ENCODE results near the gene DLG1. TPM values are rescaled to one million over a fixed set of nuclear protein-coding genes. Genes with fewer than 3 reads are reported as not detected.

Gene DLG1
- total RNA-seq, 2 experiments from 2014 or later, result 48.9 to 95.1 TPM

DNA sequence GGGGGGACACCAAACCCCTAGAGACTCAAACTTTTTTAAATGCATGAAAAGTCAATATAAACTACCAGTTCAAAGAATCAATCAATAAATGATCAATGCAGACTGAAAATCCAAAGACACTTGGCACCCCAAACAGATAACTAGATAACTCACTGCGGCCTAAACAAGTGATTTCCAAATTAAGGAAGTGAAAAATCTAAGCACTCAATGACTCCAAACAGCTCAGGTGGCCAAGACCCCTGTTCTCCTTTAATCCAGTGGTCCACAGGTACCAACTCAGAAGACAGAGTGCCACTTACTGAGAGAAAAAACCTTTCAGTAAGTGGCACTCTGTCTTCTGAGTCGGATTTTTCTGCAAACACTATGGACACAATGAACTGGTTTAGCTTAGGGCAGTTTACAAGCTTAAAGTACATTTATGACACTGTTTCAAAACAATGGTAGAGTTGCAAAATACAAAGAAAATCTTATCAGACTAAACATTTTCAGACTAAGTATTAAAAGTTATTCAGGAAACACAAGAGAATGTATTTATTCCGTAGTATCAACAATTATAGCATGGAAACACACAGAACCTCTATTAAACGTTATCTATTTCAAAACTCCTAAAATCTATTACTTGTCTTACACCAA lies 4.7 kb downstream of the DLG1 start:
- BruUV-seq (replicated peaks), result no TSS peak
- peak overlapping the region; percentile 39; the same call in 1 of the 2 replicates for H3K4me2 ChIP-seq (ENCODE audit: low read length)
- POLR2A ChIA-PET, result interaction anchor here (0.6 to 1.8 kb wide), 3 partner anchors 16 to 59 kb away, joined by 4 to 5 read pairs (median 4); no protein-coding TSS in a partner anchor
- CTCF ChIA-PET (ENCODE audit: unreplicated experiment), result no interaction called here
- H3K79me2 ChIP-seq (ENCODE audit: insufficient read depth, low read depth, low read length), result peaks cover 69% of the 10 kb centered on the region; the same call in 1 of the 2 replicates
- no peaks in the 10 kb centered on the region for H3K9me2 ChIP-seq (ENCODE audit: insufficient read depth, low read length)
- H3K36me3 ChIP-seq (ENCODE audit: insufficient read depth, low read length), result peaks cover 74% of the 10 kb centered on the region
- peaks cover 24% of the 10 kb centered on the region for H3K4me1 ChIP-seq (ENCODE audit: insufficient read depth, low read length, poor library complexity, severe bottlenecking)
- H3K27ac ChIP-seq (ENCODE audit: low read depth, low read length, poor library complexity, severe bottlenecking), result no peak overlapping the region
- no peaks in the 10 kb centered on the region for H3K9me3 ChIP-seq (ENCODE audit: low read length)
- H3K4me3 ChIP-seq (ENCODE audit: low read depth, low read length, poor library complexity, severe bottlenecking), result no peak overlapping the region
- DNase-seq (ENCODE audit: low spot score), result peak; percentile 21
- TF ChIP-seq, protein P1, sequence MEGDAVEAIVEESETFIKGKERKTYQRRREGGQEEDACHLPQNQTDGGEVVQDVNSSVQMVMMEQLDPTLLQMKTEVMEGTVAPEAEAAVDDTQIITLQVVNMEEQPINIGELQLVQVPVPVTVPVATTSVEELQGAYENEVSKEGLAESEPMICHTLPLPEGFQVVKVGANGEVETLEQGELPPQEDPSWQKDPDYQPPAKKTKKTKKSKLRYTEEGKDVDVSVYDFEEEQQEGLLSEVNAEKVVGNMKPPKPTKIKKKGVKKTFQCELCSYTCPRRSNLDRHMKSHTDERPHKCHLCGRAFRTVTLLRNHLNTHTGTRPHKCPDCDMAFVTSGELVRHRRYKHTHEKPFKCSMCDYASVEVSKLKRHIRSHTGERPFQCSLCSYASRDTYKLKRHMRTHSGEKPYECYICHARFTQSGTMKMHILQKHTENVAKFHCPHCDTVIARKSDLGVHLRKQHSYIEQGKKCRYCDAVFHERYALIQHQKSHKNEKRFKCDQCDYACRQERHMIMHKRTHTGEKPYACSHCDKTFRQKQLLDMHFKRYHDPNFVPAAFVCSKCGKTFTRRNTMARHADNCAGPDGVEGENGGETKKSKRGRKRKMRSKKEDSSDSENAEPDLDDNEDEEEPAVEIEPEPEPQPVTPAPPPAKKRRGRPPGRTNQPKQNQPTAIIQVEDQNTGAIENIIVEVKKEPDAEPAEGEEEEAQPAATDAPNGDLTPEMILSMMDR (conservative IDR thresholded peaks at IDR 0.05; ENCODE audit: low read length), result no peak
- no peak for TF ChIP-seq EZH2phosphoT487 (IDR thresholded peaks at IDR 0.05; ENCODE audit: borderline replicate concordance, low read depth, low read length)
- H2AFZ ChIP-seq (ENCODE audit: low read length), result no peak overlapping the region
- intact Hi-C loops (cut with micrococcal nuclease; ENCODE audit: unreplicated experiment), result loop anchor here (10.0 kb wide), 1 partner anchor 659 kb away; the partner anchor contains the start of gene NRROS
- peaks cover 12% of the 10 kb centered on the region; the same call in 1 of the 2 replicates for H4K20me1 ChIP-seq (ENCODE audit: insufficient read depth, low read length)

GRCh38 chr3:197292648-197293047 lies 5.8 kb downstream of the DLG1 start:
- intact Hi-C loops (cut with micrococcal nuclease; ENCODE audit: unreplicated experiment), result loop anchor here (10.0 kb wide), 1 partner anchor 658 kb away; the partner anchor contains the start of gene NRROS
- no peaks in the 10 kb centered on the region for H3K9me2 ChIP-seq (ENCODE audit: insufficient read depth, low read length)
- DNase-seq (ENCODE audit: low spot score), result no peak
- no peak overlapping the region for H2AFZ ChIP-seq (ENCODE audit: low read length)
- H3K4me1 ChIP-seq (ENCODE audit: insufficient read depth, low read length, poor library complexity, severe bottlenecking), result peaks cover 24% of the 10 kb centered on the region
- no peak overlapping the region for H3K27ac ChIP-seq (ENCODE audit: low read depth, low read length, poor library complexity, severe bottlenecking)
- peaks cover 12% of the 10 kb centered on the region; the same call in 1 of the 2 replicates for H4K20me1 ChIP-seq (ENCODE audit: insufficient read depth, low read length)
- no peak overlapping the region for H3K4me2 ChIP-seq (ENCODE audit: low read length)
- peaks cover 71% of the 10 kb centered on the region; the same call in 1 of the 2 replicates for H3K79me2 ChIP-seq (ENCODE audit: insufficient read depth, low read depth, low read length)
- no TSS peak for BruUV-seq (replicated peaks)
- CTCF ChIA-PET (ENCODE audit: unreplicated experiment), result no interaction called here
- no peaks in the 10 kb centered on the region for H3K9me3 ChIP-seq (ENCODE audit: low read length)
- H3K4me3 ChIP-seq (ENCODE audit: low read depth, low read length, poor library complexity, severe bottlenecking), result no peak overlapping the region
- POLR2A ChIA-PET, result interaction anchor here (0.5 to 1.8 kb wide), 3 partner anchors 17 to 423 kb away, joined by 3 to 5 read pairs (median 4); no protein-coding TSS in a partner anchor
- TF ChIP-seq EZH2phosphoT487 (IDR thresholded peaks at IDR 0.05; ENCODE audit: borderline replicate concordance, low read depth, low read length), result no peak
- TF ChIP-seq, protein P1 (conservative IDR thresholded peaks at IDR 0.05; ENCODE audit: low read length), result no peak
- peaks cover 80% of the 10 kb centered on the region for H3K36me3 ChIP-seq (ENCODE audit: insufficient read depth, low read length)
